Brain pericyte (primary cell): ENCODE results near the gene CIDEC.
A peak's percentile ranks its signal among the peaks of the same experiment; 100 is the strongest.
"Not testable (repeated sequence)": the region's sequence is repeated elsewhere in the genome, so short reads cannot be mapped to it uniquely, and the experiment has no call there.

Experiments
- DNase-seq: peaks from one replicate; pipeline ENCODE4 v3.0.0-alpha.2; 2012; ENCODE audit warnings: low read depth, low spot score

The CIDEC gene

DNA sequence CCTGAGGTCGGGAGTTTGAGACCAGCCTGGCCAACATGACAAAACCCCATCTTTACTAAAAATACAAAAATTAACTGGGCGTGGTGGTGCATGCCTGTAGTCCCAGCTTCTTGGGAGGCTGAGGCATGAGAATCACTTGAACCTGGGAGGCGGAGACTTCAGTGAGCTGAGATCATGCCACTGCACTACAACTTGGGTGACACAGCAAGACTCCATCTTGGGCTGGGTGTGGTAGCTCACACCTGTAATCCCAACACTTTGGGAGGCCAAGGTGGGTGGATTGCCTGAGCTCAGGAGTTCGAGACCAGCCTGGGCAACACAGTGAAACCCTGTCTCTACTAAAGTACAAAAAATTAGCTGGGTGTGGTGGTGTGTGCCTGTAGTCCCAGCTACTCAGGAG is 3.8 kb downstream of the CIDEC start:
- DNase-seq, result not testable (repeated sequence)

DNA sequence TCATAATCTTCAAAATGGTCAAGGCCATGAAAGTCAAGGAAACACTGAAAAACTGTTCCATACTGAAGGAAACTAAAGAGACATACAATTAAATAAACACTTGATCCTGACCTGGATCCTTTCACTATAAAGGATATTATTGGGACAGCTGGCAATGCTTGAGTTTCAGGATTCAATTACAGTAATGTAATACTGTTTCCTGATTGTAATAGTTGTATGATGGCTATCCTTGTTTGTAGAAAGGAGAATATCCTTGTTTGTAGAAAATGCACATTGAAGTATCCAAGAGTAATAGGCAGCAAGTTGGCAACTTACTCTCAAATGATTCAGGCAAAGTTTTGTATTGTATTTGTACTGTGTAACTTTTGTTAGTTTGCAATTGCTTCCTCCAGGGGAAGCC is 4.6 kb downstream of the CIDEC start:
- DNase-seq, result no peak

DNA sequence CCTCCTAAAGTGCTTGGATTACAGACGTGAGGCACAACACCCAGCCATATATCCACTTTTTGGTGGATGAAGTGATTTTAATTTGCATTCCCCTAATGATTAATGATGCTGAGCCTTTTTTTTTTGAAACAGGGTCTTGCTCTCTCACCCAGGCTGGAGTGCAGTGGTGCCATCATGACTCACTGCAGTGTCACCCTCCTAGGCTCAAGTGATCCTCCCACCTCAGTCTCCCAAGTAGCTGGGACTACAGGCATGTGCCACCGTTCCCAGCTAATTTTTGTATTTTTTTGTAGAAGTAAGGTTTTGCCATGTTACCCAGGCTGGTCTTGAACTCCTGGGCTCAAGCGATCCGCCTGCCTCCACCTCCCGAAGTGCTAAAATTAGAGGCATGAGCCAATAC is 8.0 kb downstream of the CIDEC start:
- not testable (repeated sequence) for DNase-seq

DNA sequence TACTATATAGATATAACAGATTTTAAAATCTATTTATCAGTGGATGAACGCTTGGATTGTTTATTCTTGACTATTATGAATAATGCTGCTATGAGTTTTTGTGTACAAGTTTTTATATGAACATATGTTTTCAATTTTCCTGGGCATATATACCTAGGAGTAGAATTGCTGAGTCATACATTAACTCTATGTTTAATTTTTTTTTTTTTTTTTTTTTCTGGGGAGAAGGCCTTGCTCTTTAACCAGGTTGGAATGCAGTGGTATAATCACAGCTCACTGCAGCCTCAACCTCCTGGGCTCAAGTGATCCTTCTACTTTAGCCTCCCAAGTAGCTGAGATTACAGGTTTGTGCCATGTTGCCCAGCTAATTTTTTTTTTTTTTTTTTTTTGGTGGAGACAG is 9.1 kb downstream of the CIDEC start:
- DNase-seq, result no peak

DNA sequence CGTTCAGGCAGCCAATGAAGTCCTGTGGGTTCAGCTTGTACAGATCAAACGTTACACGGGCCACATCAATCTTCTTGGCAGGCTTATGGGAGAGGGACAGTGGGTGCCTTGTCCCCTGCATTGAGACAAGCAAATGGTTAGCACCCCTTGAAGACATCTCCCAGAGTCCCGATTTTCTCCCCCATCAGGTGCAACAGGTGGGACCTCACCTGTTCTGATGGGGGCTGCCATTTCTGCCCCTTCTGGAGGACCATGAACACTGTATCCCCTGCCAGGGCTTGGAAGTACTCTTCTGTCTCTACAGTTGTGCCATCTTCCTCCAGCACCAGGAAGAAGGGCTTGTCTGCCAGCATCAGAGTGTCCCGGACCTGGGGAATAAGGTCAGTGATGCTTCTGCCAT is 10.1 kb downstream of the CIDEC start:
- no peak for DNase-seq

DNA sequence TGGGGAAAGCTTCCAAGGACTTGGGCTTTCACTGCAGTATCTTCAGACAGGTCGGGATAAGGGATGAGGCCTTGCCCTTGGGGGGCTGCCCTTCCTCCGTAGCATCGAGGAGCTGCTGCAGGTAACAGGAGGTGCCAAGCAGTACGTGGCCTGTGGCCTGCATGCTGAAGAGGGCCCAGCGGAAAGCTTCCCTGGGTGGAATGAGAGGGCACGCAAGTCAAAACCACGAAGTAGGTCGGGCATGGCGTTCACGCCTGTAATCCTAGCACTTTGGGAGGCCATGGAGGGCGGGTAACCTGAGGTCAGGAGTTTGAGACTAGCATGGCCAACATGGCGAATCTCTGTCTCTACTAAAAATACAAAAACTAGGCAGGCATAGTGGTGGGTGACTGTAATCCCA is 12.9 kb downstream of the CIDEC start:
- no peak for DNase-seq

DNA sequence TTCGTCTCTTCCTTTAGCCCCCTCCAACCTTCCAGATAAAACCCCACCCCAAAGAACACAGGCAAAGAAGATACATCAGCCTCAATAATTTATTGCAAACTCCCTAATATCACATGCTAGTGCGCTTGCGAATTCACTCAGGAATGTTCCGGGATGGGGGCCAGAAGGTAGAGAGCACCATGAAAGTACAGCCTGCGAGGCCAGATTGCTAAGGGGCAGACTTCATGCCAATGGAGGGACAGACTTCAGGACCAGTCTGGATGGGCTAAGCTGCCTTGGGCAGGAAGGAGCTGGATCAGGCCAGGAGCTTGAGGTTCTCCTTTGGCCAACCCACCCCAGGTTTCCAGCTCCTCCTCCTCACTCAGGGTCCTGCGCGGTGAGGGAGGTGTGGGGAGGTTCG is 13.4 kb downstream of the CIDEC start:
- no peak for DNase-seq

DNA sequence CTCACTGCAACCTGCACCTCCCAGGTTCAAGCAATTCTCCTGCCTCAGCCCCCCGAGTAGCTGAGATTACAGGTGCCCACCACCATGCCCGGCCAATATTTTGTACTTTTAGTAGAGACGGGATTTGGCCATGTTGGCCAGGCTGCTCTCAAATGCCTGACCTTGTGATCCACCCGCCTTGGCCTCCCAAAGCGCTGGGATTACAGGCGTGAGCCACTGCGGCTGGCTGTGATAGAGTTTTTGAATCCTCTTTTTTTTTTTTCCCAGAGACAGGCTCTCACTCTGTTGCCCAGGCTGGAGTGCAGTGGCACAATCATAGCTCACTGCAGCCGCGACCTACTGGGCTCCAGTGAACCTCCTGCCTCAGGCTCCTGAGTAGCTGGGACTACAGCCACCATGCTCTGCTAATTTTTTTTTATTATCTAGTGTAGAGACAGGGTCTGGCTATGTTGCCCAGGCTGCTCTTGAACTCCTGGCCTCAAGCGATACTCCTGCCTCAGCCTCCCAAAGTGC is 14.9 kb downstream of the CIDEC start:
- DNase-seq, result not testable (repeated sequence)

DNA sequence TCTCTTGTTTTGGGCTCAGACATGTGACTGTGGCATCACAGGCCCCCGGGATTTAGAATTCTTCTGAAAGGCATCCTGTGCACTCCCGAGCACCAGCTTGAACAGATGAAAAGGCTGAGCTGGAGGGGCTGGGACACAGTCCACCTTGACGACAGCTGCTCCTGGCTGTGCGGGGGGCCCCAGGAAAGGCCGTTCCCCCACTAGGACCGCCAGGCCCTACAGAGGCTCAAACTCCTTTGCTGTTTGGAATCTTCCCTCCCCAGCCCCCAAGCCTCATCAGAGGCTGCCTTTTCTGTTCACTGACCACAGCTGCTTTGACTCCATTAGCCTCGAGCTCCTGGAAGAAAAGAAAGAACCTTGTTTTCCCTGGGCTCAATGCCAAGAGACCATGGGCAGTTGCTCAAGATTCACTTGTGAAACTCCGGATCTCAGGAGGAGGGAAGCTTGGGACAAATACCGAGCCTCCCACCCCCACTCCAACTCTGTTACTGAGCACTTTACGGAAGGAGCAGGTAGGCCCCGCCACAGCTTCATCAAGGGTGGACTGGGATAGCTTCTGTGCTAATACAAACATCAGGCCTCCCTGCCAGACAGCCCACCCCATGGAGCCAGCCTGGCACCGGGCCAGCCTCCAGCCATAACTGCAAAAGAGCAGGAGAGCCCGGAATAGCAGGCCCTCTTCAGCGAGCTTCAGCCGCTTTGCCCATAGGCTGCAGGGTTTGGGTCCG is 15.7 kb downstream of the CIDEC start:
- DNase-seq, result peak; percentile 72

DNA sequence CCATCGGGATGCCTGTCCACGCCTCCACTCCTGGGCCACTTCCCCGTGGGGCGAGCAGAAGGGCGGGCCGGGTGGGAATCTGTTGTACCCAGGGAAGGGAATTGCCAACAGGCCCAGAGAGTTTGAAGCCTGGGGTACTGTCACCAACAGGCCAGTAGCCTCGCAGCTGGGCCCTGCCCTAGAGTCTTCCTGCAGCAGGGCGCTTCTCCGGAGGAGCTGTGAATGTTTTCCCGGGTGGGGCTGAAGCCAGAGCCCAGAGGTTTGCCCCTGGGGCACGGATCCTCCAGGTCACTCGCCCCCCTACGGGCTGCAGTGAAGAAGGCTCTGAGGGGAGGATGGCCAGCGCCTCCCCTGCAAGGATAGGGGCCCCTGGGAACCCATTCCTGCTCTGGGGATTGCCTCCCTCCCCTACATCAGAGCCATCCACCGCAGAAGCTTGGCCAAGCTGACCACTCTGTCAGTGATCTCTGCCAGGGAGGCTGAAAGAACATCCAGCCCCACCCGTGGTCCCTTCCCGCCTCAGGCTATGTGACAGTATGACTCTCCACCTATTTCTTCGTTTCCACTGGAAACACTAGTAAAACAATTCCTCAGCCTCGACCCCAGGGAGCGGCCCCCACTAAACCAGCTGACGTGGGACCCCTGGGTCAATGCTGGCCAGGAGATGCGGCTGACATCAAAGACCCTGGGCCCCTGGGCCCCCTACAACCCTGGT is 16.8 kb downstream of the CIDEC start:
- no peak for DNase-seq

DNA sequence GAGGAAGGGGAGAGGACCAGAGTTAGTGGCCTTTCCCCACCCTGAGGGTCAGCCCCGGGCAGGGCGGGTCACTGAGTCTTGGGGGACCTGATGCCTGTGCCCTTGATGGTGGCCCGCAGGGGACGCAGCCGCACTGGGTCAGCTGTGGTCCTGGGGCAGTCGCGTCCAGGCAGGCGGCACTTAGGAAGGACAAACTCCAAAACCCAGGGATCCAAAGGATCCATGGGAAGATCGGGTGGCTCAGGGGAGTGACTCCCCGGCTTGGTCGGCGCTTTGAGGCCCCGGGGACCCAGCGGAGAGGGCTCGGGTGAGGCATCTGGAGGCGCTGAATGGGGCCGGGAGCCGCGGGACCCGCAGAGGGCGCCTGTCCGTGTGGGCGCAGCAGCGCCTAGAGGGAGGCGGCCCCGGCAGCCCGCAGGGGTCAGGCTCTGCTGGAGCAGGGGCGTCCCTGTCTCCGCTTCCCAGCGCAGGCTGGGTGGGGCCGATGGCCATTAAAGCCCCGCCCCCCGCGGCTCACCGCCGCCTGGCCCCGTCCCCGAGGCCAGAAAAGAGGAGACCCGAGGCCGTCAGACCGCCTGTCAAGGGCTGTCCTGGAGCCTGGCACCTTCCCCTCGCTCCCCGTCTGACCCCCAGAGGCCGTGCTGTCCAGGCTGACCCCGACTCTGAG is 17.5 kb downstream of the CIDEC start:
- no peak for DNase-seq

DNA sequence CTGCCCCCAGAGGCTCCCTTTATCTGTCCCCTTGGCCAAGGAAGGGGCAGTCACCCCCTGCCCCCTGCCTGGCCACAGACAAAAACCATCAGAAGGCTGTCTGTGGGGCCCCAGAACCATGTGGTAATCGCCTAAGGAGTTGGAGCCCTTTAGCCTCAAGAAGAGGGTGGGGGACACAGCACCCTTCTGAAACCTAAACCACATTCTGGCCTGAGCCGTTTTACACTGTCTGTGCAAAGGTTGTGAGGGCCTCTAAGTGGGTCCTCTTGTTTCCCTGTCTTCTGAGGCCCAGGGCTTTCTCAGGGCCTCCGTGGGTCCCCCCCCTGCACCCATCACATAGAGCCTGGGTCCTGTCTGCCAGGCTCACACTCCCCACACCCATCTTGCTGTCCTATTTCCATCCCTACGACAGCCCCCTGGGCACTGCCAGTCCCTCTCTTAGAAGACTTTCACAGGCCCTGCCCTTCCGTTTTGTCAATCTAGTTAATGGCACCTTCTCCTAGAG is 18.4 kb downstream of the CIDEC start:
- DNase-seq, result no peak

DNA sequence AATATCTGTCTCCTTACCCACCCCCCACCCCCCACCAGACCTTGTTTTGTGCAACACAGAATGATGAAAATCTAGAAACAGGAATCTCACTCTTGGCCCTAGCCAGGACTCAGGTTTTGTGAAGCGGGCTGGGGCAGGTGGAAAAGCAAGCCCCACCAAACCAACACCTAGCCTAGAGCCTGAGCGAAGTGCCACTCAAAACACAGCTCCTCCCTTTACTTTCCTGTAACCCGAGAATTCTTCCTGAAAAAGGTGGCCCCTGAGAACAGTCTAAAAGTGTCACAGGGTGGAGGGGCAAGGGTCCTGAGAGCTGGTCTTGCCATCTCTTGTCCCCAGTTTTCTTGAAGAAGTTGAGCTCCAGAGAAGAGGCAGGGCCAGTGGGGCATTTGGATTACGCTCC is 18.9 kb downstream of the CIDEC start:
- no peak for DNase-seq

DNA sequence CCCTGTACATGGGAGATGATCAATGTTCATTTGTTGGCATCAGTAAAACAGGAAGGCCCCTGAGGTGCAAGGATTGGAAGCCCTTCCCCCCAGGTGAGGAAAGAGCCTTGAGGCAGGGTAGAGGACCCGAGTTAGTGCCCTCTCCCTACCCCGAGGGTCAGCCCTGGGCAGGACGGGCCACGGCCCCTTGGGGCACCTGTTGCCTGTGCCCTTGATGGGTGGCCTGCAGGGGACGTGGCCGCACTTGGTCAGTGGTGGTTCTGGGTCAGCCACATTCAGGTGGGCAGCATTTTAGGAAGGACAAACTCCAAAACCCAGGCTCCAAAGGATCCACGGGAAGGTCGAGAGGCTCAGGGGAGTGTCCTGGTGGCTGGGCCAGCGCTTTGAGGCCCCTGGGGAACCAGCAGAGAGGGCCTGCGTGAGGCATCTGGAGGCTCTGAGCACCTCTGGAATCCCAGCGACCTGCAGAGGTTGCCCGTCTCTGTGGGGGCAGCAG is 20.5 kb downstream of the CIDEC start:
- no peak for DNase-seq

DNA sequence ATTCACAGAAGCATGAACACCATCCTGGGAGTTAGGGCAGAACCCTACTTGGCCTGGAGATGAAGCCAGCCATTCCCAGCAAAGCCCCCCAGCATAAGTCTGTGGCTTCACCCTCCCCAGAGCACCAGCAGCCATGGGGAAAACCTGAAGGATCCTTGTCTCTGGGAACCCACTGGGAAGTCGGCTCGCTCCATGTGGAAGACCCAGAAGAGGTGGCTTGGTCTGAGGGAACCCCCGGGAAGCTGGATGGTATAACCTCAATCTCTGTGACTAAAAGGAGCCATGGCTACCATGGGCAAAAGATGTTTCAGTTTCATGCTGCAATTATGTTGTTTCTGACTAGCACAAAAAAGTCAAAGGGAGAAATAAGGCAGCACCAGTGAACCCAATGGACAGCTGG is 24.5 kb downstream of the CIDEC start:
- DNase-seq, result no peak

DNA sequence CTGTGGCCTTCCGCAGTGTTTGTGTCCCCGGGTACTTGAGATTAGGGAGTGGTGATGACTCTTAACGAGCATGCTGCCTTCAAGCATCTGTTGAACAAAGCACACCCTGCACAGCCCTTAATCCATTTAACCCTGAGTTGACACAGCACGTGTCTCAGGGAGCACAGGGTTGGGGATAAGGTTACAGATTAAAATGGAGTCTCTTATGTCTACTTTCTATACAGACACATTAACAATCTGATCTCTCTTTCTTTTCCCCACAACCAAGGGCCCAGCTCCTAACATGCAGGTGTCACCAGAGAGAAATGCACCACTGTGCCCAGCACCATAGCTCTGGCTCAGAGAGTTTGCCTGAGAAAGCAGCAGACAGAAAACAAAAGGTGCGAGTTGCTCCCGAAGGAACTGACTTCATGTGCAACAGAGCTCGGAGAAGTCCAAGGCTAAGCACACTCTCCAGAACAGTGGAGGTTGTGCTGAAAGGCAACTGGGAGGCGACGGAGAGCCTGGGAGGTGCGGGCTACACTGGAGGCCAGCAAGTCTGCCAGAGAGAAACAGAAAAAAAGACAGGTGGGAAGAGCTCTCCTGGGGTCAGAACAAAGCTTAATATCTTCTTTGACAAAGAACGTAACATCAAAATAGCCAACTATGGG is 25.6 kb downstream of the CIDEC start:
- not testable (repeated sequence) for DNase-seq

DNA sequence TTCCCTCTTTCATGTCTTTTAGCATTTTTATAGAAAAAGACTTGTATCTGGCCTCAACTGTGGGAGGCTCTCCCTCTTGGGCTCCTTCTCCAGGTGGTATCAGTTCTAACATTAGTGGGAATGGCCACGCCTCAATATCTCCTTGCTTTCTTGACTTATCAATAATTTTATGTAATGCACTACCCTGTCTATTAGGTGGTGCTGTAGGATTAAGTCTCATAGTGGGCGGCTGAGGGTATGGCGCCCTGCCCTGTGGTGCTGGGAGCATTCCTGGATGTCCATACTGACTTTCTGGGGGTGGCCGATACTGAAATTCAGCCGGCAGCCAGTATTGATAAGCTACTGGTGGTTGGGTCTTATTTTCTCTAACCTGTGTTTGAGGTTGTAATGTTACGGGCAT is 27.5 kb downstream of the CIDEC start:
- DNase-seq, result no peak

DNA sequence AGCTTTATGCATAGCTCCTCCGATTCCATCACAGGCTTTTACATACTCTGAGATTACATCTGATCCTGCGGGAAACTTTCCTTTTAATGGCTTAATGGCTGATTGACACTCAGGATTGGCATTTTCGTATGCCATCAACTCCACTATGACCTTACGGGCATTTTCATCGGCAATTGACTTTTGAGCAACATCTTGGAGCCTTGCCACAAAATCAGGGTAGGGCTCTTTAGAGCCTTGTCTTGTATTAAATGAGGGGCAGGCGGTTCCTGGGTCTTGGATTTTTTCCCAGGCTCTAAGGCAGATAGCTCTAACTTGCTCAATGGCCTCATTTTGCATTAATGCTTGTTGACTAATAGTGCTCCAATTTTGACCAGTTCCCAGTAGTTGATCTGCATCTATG is 28.1 kb downstream of the CIDEC start:
- DNase-seq, result not testable (repeated sequence)

DNA sequence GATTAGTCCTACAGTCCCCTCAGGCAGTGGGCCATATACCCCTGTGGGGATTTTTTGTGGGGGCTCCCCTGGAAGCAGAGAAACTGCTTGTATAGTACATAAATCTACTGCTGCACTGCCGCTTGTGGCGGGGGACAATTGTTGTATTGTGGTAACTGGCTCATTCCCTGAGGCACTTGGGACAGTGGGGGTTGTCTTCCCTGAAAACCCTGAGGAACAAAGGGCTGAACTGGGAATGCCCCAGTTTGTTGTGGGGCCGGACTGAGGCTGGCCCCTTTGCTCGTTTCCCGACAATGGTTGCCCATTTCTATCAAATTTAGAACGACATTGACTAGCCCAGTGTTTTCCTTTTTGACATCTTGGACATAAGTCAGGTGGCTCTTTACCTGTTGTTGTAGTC is 28.7 kb downstream of the CIDEC start:
- DNase-seq, result not testable (repeated sequence)

DNA sequence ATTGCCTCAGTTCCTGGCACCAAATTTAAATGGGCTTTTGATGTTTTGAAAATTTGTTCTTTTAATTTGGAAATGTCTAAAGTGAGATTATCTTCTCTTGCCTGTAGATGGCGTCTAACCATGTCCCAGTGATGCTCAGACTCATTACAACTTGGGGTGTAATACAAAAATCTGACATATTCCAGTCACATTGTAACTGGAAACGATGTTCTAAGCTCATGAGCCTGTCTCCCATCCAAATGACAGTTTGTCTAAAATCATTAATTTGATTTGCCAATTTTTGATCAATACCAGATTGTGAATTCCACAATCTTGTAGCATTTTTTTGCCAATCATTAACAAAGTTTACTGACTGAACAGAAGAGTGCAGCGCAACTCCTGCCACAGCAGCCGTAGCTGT is 31.2 kb downstream of the CIDEC start:
- DNase-seq, result not testable (repeated sequence)

DNA sequence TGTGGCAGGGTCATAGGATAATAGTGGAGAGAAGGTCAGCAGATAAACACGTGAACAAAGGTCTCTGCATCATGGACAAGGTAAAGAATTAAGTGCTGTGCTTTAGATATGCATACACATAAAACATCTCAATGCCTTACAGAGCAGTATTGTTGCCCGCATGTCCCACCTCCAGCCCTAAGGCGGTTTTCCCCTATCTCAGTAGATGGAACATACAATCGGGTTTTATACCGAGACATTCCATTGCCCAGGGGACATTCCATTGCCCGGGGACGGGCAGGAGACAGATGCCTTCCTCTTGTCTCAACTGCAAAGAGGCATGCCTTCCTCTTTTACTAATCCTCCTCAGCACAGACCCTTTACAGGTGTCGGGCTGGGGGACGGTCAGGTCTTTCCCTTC is 32.2 kb downstream of the CIDEC start:
- not testable (repeated sequence) for DNase-seq
